ENCODE measurements around the gene RNF213.
"Not testable (repeated sequence)": the region's sequence is repeated elsewhere in the genome, so short reads cannot be mapped to it uniquely, and the experiment has no call there.

The RNF213 gene

GRCh38 chr17:80252871-80253270 is 7.8 kb upstream of the RNF213 start:
- DNase-seq (ENCODE audit: low read depth) = peak; percentile 83

DNA sequence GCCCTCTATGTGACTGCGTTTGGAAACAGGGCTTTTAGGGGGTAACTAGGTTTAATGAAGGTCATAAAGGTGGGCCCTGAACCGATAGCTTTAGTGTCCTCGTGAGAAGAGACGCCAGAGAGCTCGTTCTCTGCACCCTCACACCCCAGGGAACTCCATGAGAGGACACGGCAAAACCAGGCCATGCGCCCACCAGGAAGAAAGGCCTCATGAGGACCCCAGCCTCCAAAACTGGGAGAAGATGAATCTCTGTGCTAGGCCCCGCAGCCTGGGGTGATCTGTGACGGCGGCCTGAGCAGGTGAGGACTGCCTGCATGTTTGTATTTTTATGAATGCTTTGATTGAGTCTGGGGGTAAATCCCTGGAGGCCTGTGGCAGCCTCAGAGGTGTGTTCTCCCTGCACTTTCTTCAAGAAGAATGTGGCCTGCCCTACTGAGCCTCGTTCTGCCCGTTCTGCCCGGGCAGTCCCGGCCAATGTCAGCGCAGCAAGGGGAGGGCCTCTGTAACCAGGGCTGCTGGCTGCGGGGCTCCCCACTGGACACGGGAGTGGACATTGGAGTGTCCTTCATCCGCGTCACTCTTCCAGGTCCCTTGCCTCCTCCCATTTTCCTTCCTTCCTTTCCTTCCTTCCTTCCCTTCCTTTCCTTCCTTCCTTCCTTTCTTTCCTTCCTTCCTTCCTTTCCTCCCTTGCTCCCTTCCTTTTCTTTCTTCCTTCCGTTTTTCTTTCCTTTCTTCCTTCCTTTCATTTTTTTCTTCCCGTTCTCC is 6.8 kb upstream of the RNF213 start:
- DNase-seq (ENCODE audit: low read depth) = no peak

GRCh38 chr17:80254396-80255251 is 6.0 kb upstream of the RNF213 start:
- DNase-seq (ENCODE audit: low read depth) = no peak

GRCh38 chr17:80256034-80256350 is 4.7 kb upstream of the RNF213 start:
- DNase-seq (ENCODE audit: low read depth) = no peak

- no peak for DNase-seq (ENCODE audit: low read depth)
Observed at GRCh38 chr17:80257716-80258213, 2.9 kb upstream of the RNF213 start.

DNA sequence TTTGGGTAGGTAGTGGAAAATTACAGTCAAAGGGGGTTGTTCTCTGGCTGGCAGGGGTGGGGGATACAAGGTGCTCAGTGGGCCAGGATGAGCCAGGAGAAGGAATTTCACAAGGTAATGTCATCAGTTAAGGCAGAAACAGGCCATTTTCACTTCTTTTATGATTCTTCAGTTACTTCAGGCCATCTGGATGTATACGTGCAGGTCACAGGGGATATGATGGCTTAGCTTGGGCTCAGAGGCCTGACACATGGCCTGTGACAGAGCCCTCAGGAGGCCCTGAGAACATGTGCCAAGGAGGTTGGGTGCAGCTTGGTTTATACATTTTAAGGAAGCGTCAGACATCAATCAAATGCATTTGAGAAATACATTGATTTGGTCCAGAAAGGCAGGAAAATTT is 2.4 kb upstream of the RNF213 start:
- DNase-seq (ENCODE audit: low read depth) = not testable (repeated sequence)

- DNase-seq (ENCODE audit: low read depth) = no peak
Observed at GRCh38 chr17:80259457-80260068, 1.1 kb upstream of the RNF213 start.

- DNase-seq (ENCODE audit: low read depth) = peak; percentile 72
Observed at GRCh38 chr17:80260069-80260535, 550 bp upstream of the RNF213 start.

- no peak for DNase-seq (ENCODE audit: low read depth)
Observed at GRCh38 chr17:80261159-80261894, 675 bp downstream of the RNF213 start.

DNA sequence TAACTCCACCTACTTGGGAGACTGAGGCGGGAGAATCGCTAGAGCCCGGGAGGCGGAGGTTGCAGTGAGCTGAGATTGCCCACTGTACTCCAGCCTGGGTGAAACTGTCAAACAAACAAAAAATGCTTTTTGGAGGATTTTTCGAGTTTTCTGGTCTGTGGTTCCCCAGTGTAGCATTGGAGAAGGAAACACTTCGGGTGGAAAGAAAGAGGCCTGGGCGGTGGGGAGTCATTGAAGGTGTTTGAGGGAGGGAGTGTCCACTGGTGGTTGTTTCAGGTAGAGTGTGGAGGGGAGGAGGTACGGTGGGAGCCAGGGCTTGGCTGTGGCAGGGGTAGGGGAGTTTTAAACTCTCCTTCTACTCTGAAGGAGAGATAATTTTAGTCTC is 1.2 kb downstream of the RNF213 start:
- no peak for DNase-seq (ENCODE audit: low read depth)

GRCh38 chr17:80262291-80262690 is 1.6 kb downstream of the RNF213 start:
- DNase-seq (ENCODE audit: low read depth) = no peak

DNA sequence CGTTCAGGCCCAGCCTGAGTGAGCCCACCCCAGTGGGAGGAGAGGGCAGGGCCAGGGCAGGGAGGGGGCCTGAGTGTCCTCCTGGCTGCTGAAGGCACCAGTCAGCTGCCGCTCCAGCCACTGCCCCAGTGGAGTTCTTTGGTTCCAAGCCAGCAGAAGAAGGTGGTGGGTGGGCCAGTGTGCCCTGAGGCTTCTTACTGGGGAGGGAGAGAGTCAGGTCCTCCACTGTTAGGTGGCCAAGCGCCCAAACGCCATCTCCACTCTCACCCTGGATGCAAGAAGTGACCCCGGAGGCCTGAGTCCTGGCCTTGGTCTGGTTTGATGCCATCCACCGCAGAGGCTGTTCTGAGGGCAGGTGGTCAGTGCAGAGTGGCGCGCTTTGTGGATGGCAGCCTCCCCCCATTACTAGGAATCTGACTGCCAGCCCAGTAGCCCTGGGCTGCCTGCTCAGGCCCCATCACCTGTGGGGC is 2.2 kb downstream of the RNF213 start:
- no peak for DNase-seq (ENCODE audit: low read depth)

DNA sequence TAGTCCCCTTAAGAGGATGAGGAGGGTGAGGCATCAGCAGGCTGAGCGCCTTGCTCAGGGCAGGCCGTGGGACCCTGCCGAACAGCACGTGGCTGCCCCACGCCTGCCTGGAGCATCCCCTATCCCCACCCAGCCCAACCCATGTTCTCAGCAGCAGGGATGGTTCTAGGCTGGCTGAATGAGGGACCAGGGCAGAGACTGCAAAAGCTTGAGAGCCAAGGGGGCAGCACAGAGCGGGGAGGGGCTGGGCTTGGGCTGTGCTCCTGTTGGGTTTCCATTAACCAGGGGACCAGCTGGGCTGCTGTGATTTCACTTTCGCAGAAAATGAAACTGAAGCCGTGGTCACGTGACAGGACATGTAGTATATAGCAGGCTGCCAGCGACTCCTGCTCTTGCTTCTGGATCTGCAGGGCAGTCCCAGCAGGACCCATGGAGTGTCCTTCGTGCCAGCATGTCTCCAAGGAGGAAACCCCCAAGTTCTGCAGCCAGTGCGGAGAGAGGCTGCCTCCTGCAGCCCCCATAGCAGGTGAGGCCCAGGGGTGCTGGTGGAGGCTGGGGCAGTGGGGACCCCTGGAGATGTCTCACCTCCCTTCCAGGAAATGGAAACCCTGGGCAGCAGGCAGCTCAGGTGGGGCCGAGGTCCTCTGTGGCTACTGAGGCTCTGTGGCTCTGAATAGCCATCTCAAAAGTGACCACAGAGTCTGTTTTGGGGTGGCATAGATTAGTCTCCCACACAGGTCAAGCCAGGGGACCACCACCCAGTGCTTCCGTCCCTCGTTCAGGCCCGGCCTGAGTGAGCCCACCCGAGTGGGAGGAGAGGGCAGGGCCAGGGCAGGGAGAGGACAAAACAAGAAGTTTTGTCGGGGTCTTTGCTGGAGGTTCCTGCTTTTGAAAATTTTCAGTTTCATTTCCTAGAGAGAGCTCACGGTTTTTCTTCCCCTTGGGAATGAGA is 2.9 kb downstream of the RNF213 start:
- peak; percentile 79 for DNase-seq (ENCODE audit: low read depth)

- peak; percentile 58 for DNase-seq (ENCODE audit: low read depth)
Observed at GRCh38 chr17:80264205-80265075, 3.8 kb downstream of the RNF213 start.

- peak; percentile 64 for DNase-seq (ENCODE audit: low read depth)
Observed at GRCh38 chr17:80265205-80266068, 4.8 kb downstream of the RNF213 start.

DNA sequence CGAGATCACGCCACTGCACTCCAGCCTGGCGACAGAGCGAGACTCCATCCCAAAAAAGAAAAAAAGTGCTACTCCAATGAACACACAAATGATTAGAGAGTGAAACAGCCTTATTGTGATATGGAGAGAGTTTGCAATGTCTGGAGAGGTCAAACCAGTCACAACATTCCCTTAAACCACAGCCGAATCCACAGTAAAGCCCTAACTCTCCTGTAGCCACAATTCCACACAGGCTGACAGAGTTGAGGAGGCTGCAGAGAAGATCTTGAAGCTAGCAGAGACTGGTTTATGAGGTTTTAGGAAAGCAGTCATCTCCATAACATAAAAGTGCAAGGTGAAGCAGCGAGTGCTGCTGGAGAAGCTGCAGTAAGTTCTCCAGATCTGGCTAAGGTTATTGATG is 6.7 kb downstream of the RNF213 start:
- DNase-seq (ENCODE audit: low read depth) = no peak

DNA sequence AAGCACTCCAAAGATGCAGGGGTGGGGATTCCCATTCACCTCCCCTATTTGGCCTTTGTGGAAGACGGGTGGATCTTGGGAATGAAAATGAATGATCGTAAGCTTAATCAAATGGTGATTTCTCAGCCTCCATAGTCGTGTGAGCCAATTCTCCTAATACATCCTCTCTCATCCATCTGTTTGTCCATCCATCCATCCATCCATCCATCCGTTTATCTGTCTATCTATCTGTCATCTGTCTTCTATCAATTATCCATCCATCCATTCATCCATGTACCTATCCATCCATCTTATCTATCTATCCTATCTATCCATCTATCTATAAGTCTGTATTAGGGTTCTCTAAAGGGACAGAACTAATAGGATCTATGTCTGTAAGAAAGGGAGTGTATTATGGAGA is 7.8 kb downstream of the RNF213 start:
- no peak for DNase-seq (ENCODE audit: low read depth)

DNA sequence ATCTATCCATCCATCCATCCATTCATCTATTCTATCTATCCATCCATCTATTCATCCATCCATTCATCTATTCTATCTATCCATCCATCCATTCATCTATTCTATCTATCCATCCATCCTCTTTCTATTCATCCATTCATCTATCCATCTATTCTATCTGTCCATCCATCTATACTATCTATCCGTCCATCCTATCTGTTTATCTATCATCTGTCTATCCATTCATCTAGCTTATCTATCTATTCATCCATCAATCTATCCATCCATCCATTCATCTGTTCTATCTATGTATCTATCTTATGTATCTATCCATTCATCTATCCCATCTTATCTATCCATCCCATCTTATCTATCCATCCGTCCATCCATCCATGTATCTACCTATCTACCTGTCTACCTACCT is 8.8 kb downstream of the RNF213 start:
- DNase-seq (ENCODE audit: low read depth) = no peak

DNA sequence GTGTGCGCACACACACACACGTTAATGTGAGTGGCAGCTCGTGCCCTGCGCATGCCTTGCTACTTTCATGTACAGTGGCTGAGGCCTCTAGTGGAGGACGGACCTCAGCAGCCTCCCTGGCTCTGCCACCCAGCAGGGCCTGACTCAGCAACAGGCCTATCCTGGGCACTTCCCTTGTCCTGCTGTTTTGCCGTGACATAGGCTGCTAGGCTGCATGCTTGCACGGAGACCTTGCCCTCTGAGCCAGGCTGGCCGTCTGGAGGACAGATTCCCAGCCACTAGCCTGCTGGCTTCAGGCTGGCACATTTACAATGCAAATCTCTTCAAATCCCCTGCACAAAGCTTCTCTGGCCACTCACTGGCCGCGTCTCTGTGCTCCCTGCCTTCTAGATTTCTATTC is 9.5 kb downstream of the RNF213 start:
- no peak for DNase-seq (ENCODE audit: low read depth)
